Glutamatergic neuron (in vitro differentiated cells): ENCODE data around the gene KRT74. TPM values are rescaled to one million over a fixed set of nuclear protein-coding genes. Genes with fewer than 3 reads are reported as not detected.

Source experiments
- DNase-seq: peaks from one replicate; pipeline ENCODE4 v3.0.0; 2022
- H3K27ac Mint-ChIP-seq: one replicate; pipeline ENCODE4 v1.8.0; 2020; ENCODE audit warnings: mild to moderate bottlenecking, mixed read lengths, inconsistent platforms; ENCODE audit not compliant: unreplicated experiment
- H3K27me3 Mint-ChIP-seq: one replicate; pipeline ENCODE4 v1.8.0; 2020; ENCODE audit warnings: mild to moderate bottlenecking, moderate library complexity, mixed read lengths, inconsistent platforms; ENCODE audit not compliant: unreplicated experiment
- H3K36me3 Mint-ChIP-seq: one replicate; pipeline ENCODE4 v1.8.0; 2020; ENCODE audit warnings: mild to moderate bottlenecking, mixed read lengths, inconsistent platforms; ENCODE audit not compliant: unreplicated experiment
- H3K4me1 Mint-ChIP-seq: one replicate; pipeline ENCODE4 v1.8.0; 2020; ENCODE audit warnings: mild to moderate bottlenecking, low read depth, mixed read lengths, inconsistent platforms; ENCODE audit not compliant: unreplicated experiment
- H3K4me3 Mint-ChIP-seq: one replicate; pipeline ENCODE4 v1.8.0; 2020; ENCODE audit warnings: mild to moderate bottlenecking, mixed read lengths, inconsistent platforms; ENCODE audit not compliant: unreplicated experiment
- H3K9me3 Mint-ChIP-seq: one replicate; pipeline ENCODE4 v1.8.0; 2020; ENCODE audit warnings: mild to moderate bottlenecking, moderate library complexity, mixed read lengths, inconsistent platforms; ENCODE audit not compliant: unreplicated experiment
- total RNA-seq: library from RNA; stranded (reverse); fragmentation: NEBNext Ultra II Directional; extraction: Animal tissue kit (Norgen Biotek cat#: 25700); gene quantifications from one replicate; pipeline ENCODE4 v1.2.1, GENCODE V29; 2021; ENCODE audit not compliant: unreplicated experiment
- TF ChIP-seq, protein P1 (sequence below): fragments of 200-600 bp; sonication (generic); IDR thresholded peaks from one replicate; pipeline ENCODE4 v1.5.0; 2021; ENCODE audit not compliant: partially characterized antibody, unreplicated experiment

Gene KRT74
- total RNA-seq, 1 donor from 2014 or later = not detected

DNA sequence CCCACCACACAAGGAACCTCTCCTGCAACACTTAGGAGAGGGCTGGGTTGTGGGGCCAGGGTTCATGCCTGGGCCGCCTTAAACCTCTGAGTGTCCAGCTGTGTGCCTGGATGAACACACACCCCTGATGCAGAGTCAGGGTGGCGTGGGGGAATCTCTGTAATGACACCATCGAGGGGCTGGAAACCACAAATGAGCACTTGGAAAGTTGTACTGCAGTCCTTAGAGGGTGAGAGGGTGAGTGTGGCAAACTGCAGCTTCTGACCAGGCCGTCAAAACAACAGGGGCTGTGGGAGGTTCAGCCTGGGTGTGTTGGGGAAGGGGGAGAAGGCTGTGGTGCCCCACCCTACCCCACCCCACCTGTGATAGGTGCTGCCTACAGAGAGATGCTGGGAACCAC, 41.0 kb downstream of the KRT74 start:
- Mint-ChIP-seq H3K36me3 (no peaks in the 10 kb centered on the region), H3K9me3 (peaks cover 5% of the 10 kb centered on the region), H3K27me3 (peaks cover 6% of the 10 kb centered on the region), H3K4me3 (no peak overlapping the region), H3K4me1 (no peaks in the 10 kb centered on the region), H3K27ac (no peak overlapping the region)
- TF ChIP-seq, protein P1, sequence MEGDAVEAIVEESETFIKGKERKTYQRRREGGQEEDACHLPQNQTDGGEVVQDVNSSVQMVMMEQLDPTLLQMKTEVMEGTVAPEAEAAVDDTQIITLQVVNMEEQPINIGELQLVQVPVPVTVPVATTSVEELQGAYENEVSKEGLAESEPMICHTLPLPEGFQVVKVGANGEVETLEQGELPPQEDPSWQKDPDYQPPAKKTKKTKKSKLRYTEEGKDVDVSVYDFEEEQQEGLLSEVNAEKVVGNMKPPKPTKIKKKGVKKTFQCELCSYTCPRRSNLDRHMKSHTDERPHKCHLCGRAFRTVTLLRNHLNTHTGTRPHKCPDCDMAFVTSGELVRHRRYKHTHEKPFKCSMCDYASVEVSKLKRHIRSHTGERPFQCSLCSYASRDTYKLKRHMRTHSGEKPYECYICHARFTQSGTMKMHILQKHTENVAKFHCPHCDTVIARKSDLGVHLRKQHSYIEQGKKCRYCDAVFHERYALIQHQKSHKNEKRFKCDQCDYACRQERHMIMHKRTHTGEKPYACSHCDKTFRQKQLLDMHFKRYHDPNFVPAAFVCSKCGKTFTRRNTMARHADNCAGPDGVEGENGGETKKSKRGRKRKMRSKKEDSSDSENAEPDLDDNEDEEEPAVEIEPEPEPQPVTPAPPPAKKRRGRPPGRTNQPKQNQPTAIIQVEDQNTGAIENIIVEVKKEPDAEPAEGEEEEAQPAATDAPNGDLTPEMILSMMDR = no peak
- no peak for DNase-seq

DNA sequence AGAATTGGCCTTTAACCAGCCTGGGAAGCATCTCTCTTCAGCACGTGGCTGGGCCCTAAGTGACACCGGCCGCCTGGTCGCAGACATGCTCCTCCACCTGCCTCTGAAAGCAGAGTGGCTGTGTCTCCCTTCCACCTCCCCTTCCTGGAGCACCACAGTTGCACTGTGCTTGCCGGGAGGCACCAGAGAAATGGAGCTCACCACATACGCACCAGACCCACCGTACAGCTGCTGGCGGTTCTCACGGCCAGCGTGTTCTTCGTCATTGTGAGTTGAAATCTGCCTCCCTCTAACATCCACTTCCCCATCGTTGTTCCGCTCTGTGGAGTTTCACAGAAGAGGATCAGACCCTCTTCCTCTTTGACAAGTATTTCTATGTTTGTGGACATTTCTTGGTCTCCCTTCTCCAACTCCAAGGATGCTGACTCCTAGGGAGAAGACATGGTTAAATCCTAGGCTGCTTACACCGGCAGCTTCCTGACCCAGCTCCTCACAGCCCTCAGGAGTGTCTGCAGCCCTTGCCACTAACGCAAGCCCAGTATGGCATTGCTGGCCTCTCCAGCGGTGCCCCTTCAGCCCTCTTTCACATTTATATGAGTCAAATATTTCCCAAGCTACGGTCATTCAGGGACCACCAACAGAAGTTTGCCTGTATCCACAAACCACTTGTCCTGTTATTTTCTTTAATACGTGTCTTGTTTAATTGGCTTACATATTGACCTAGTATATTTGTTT, 41.9 kb downstream of the KRT74 start:
- peaks cover 6% of the 10 kb centered on the region for H3K27me3 Mint-ChIP-seq
- no peaks in the 10 kb centered on the region for H3K36me3 Mint-ChIP-seq
- TF ChIP-seq, protein P1 = no peak
- H3K9me3 Mint-ChIP-seq = peaks cover 5% of the 10 kb centered on the region
- DNase-seq = no peak
- no peak overlapping the region for H3K4me3 Mint-ChIP-seq
- no peaks in the 10 kb centered on the region for H3K4me1 Mint-ChIP-seq
- H3K27ac Mint-ChIP-seq = no peak overlapping the region

DNA sequence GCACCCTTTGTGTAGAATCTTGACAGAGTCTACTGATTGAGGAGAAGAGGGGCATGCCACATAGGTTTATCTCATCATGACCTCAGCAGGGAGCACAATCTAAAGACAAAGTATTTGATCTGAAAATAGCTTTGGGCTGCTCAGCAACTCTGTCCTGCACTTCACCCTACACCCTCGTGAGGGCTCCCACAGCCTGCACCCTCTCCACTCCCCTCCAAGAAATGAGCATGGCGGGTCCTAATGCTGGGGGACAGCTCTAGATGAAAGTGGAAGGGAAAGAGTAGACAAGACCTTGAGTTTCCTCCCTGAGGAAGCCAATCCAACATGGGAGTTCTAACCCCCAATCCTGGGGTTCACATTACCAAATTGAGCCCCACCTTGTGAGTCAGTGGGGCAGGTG, 42.7 kb downstream of the KRT74 start:
- no peak overlapping the region for H3K27ac Mint-ChIP-seq
- no peaks in the 10 kb centered on the region for H3K36me3 Mint-ChIP-seq
- no peak overlapping the region for H3K4me3 Mint-ChIP-seq
- peaks cover 3% of the 10 kb centered on the region for H3K27me3 Mint-ChIP-seq
- peaks cover 5% of the 10 kb centered on the region for H3K9me3 Mint-ChIP-seq
- TF ChIP-seq, protein P1 = no peak
- DNase-seq = no peak
- H3K4me1 Mint-ChIP-seq = no peaks in the 10 kb centered on the region

DNA sequence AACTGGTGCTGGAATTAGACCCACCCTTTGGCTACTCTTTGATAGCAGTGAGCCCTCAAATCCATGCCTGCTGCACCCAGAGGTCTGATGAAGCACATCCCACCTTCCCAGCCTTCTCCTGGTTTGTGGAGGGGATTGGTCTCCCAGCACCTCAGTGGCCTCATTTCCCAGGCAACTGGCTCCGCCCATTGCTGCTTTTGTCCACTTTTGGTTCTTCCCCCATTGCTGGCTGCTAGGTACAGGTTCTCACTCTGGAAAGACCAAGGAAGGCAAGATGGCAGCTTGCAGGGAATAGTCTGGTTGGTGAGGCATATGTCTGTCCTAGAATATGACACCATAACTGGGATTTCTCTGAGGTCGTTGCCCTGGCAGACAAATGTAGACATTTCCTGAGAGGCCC, 43.3 kb downstream of the KRT74 start:
- H3K4me1 Mint-ChIP-seq = no peaks in the 10 kb centered on the region
- H3K4me3 Mint-ChIP-seq = no peak overlapping the region

DNA sequence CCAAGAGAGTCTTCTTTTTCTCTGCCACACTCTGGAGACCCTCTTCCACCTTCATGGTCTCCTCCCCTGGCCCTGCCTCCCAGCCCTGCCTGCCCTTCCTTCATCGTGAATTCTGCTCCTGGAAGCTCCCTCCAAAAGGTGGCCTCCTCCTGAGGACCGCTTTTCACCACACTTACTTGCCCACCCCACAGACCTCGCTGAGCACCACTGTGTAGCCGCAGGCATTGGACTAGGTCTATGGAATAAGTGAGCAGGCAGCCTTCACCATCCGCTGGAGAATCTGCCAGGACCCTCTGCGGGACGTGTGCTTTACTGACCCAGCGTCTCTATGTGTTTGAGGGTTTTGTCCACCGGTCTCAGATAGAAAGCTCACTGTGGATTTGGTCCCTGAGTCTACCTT, 43.8 kb downstream of the KRT74 start:
- Mint-ChIP-seq H3K36me3 (no peaks in the 10 kb centered on the region), H3K4me3 (no peak overlapping the region), H3K9me3 (peaks cover 5% of the 10 kb centered on the region), H3K27me3 (peaks cover 3% of the 10 kb centered on the region), H3K4me1 (no peaks in the 10 kb centered on the region), H3K27ac (no peak overlapping the region)
- DNase-seq = no peak
- TF ChIP-seq, protein P1 = no peak

More for the DNA sequence above, 43.3 kb downstream of the KRT74 start:
- Mint-ChIP-seq H3K36me3 (no peaks in the 10 kb centered on the region), H3K27ac (no peak overlapping the region), H3K27me3 (peaks cover 3% of the 10 kb centered on the region), H3K9me3 (peaks cover 5% of the 10 kb centered on the region)
- TF ChIP-seq, protein P1 = no peak
- DNase-seq = no peak
